ENCODE results near the gene MTUS2.
"Not testable (repeated sequence)": the region's sequence is repeated elsewhere in the genome, so short reads cannot be mapped to it uniquely, and the experiment has no call there.

MTUS2 gene

GRCh38 chr13:29382021-29382420 is 561.9 kb downstream of the MTUS2 start:
- no peak for DNase-seq (ENCODE audit: low read depth in 2 of 3, low spot score in 2 of 3)

GRCh38 chr13:29383476-29383875 is 563.3 kb downstream of the MTUS2 start:
- no peak for DNase-seq (ENCODE audit: low read depth in 2 of 3, low spot score in 2 of 3)

GRCh38 chr13:29384466-29384865 is 564.3 kb downstream of the MTUS2 start:
- no peak for DNase-seq (ENCODE audit: low read depth in 2 of 3, low spot score in 2 of 3)

GRCh38 chr13:29384871-29385270 is 564.7 kb downstream of the MTUS2 start:
- no peak for DNase-seq (ENCODE audit: low read depth in 2 of 3, low spot score in 2 of 3)

GRCh38 chr13:29386246-29386645 is 566.1 kb downstream of the MTUS2 start:
- DNase-seq (ENCODE audit: low read depth in 2 of 3, low spot score in 2 of 3) = no peak

GRCh38 chr13:29390598-29390997 is 570.5 kb downstream of the MTUS2 start:
- DNase-seq (ENCODE audit: low read depth in 2 of 3, low spot score in 2 of 3) = not testable (repeated sequence)

GRCh38 chr13:29396446-29396845 is 576.3 kb downstream of the MTUS2 start:
- no peak for DNase-seq (ENCODE audit: low read depth in 2 of 3, low spot score in 2 of 3)

- no peak for DNase-seq (ENCODE audit: low read depth in 2 of 3, low spot score in 2 of 3)
Observed at GRCh38 chr13:29397265-29397664, 577.1 kb downstream of the MTUS2 start.

GRCh38 chr13:29402166-29402636 is 582.1 kb downstream of the MTUS2 start:
- no peak for DNase-seq (ENCODE audit: low read depth in 2 of 3, low spot score in 2 of 3)

- DNase-seq (ENCODE audit: low read depth in 2 of 3, low spot score in 2 of 3) = no peak
Observed at GRCh38 chr13:29405401-29405800, 585.3 kb downstream of the MTUS2 start.

GRCh38 chr13:29411481-29411880 is 591.3 kb downstream of the MTUS2 start:
- DNase-seq (ENCODE audit: low read depth in 2 of 3, low spot score in 2 of 3) = no peak

- no peak for DNase-seq (ENCODE audit: low read depth in 2 of 3, low spot score in 2 of 3)
Observed at GRCh38 chr13:29418026-29418425, 597.9 kb downstream of the MTUS2 start.

GRCh38 chr13:29421118-29421517 is 601.0 kb downstream of the MTUS2 start:
- no peak for DNase-seq (ENCODE audit: low read depth in 2 of 3, low spot score in 2 of 3)

GRCh38 chr13:29422015-29422414 is 601.9 kb downstream of the MTUS2 start:
- no peak for DNase-seq (ENCODE audit: low read depth in 2 of 3, low spot score in 2 of 3)

GRCh38 chr13:29423050-29423449 is 602.9 kb downstream of the MTUS2 start:
- DNase-seq (ENCODE audit: low read depth in 2 of 3, low spot score in 2 of 3) = no peak

GRCh38 chr13:29427937-29428309 is 607.8 kb downstream of the MTUS2 start:
- DNase-seq (ENCODE audit: low read depth in 2 of 3, low spot score in 2 of 3) = no peak

GRCh38 chr13:29428310-29429181 is 608.4 kb downstream of the MTUS2 start:
- no peak for DNase-seq (ENCODE audit: low read depth in 2 of 3, low spot score in 2 of 3)

- DNase-seq (ENCODE audit: low read depth in 2 of 3, low spot score in 2 of 3) = no peak
Observed at GRCh38 chr13:29429286-29429900, 609.3 kb downstream of the MTUS2 start.

GRCh38 chr13:29434217-29434945 is 614.2 kb downstream of the MTUS2 start:
- DNase-seq (ENCODE audit: low read depth in 2 of 3, low spot score in 2 of 3) = no peak

- DNase-seq (ENCODE audit: low read depth in 2 of 3, low spot score in 2 of 3) = no peak
Observed at GRCh38 chr13:29435125-29435911, 615.2 kb downstream of the MTUS2 start.

GRCh38 chr13:29436291-29436690 is 616.2 kb downstream of the MTUS2 start:
- no peak for DNase-seq (ENCODE audit: low read depth in 2 of 3, low spot score in 2 of 3)

Measured in activated CD8-positive, alpha-beta memory T cell treated with anti-CD3 and anti-CD28 coated beads for 48 hours (primary cell).